Mammary epithelial cell (primary cell): ENCODE measurements around the gene LGALS8.

Source experiments
- EZH2 ChIP-seq: IDR thresholded peaks from 2 replicates; pipeline ENCODE4 v1.6.1; 2012; ENCODE audit warnings: low read length, inconsistent platforms, borderline replicate concordance
- TF ChIP-seq, protein P1 (sequence below), 2 donors: IDR thresholded peaks in 1 of 2; conservative IDR thresholded peaks in 1 of 2; 2 replicates each; pipeline ENCODE4 v1.5.1; 2011 to 2012; ENCODE audit warnings: inconsistent platforms in 2 of 2, low read length in 2 of 2, mild to moderate bottlenecking in 2 of 2, control low read depth in 1 of 2, low read depth in 1 of 2; ENCODE audit not compliant: insufficient read depth in 1 of 2; ENCODE audit errors: extremely low read depth in 1 of 2

DNA sequence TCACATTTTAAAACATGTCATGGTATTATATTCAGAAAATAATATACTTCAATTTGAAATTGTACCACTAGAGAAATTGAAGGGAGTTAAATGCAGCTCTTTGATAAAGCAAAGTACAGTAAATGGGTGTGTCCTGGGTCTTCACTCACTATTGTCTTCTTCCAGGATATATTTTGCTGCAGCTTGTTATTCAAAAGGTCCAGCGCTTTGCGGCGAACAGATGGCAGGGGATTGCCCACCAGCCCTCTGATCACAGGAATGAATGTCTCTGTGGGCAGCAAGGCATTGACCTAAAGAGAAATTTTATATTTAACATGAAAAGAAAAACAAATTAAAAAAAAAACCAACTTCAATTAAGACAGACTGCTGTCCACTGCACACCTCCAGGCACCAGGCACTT lies 35.1 kb downstream of the LGALS8 start:
- TF ChIP-seq, protein P1, sequence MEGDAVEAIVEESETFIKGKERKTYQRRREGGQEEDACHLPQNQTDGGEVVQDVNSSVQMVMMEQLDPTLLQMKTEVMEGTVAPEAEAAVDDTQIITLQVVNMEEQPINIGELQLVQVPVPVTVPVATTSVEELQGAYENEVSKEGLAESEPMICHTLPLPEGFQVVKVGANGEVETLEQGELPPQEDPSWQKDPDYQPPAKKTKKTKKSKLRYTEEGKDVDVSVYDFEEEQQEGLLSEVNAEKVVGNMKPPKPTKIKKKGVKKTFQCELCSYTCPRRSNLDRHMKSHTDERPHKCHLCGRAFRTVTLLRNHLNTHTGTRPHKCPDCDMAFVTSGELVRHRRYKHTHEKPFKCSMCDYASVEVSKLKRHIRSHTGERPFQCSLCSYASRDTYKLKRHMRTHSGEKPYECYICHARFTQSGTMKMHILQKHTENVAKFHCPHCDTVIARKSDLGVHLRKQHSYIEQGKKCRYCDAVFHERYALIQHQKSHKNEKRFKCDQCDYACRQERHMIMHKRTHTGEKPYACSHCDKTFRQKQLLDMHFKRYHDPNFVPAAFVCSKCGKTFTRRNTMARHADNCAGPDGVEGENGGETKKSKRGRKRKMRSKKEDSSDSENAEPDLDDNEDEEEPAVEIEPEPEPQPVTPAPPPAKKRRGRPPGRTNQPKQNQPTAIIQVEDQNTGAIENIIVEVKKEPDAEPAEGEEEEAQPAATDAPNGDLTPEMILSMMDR (conservative IDR thresholded peaks at IDR 0.05 in 1 of 2, IDR thresholded peaks at IDR 0.05 in 1 of 2; ENCODE audit: extremely low read depth in 1 of 2, insufficient read depth in 1 of 2, low read depth in 1 of 2, low read length in 2 of 2): no peak
- no peak for TF ChIP-seq EZH2
